ENCODE measurements around the gene DHDDS. TPM values are rescaled to one million over a fixed set of nuclear protein-coding genes. Genes with fewer than 3 reads are reported as not detected.

Gene DHDDS
- total RNA-seq, 2 experiments from 2014 or later = 39.0 to 45.1 TPM

DNA sequence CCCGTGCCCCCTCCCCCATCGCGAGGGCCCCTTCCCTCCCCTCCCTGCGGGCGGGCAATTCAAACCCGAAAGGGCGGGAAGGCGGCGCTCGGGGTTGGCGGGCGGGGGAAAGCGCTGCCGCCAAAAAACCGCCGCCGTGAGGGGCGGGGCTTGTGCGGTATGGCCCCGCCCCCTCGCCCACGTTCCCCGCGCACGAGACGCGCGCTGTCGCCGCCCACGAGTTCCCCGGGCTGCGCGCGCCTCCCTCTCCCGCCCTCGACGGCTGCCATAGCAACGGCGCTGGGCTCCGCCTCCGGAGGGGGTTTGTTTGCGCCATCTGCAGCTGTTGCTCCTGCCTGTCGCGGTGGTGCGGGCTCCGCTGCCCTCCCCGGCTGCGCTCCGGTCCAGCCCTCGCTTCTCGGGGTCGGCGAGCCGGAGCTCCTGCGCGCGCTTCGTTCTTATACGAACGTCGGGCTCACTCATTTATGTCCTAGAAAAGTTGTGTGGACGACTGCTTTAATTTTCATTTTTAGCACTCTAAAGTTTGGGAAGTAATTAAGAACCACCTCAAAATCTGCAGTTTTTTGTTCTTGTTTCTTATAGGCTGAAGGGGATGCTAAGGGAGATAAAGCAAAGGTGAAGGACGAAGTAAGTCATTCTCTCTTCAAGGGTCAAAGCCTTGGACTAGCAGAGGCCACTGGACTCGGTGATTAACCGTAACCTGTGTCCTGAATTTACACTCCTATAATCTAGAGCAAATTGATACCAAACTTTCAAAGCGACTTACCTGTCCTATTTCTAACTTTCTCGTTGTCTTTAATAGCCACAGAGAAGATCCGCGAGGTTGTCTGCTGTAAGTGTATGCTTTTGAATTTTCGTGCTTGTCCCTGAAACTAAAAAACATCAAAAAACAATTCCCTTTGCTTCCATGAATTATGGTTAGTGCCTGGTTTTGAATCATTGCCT, 41.1 kb downstream of the DHDDS start:
- POLR2A ChIA-PET = no interaction called here
- Histone ChIP-seq H3K4me1 (ENCODE audit: insufficient read depth, low read length, poor library complexity, severe bottlenecking) (peaks cover 61% of the 10 kb centered on the region), H3K4me2 (ENCODE audit: low read length) (peak overlapping the region; percentile 89), H3K27ac (ENCODE audit: low read depth, low read length, poor library complexity, severe bottlenecking) (peak overlapping the region; percentile 95), H3K9me3 (ENCODE audit: low read length) (no peaks in the 10 kb centered on the region), H3K36me3 (ENCODE audit: insufficient read depth, low read length) (peaks cover 68% of the 10 kb centered on the region), H4K20me1 (ENCODE audit: insufficient read depth, low read length) (peaks cover 18% of the 10 kb centered on the region), H3K79me2 (ENCODE audit: insufficient read depth, low read depth, low read length) (peaks cover 20% of the 10 kb centered on the region), H3K9me2 (ENCODE audit: insufficient read depth, low read length) (no peaks in the 10 kb centered on the region), H3K4me3 (ENCODE audit: low read depth, low read length, poor library complexity, severe bottlenecking) (peak overlapping the region; percentile 96), H2AFZ (ENCODE audit: low read length) (no peak overlapping the region)
- intact Hi-C loops (cut with micrococcal nuclease; ENCODE audit: unreplicated experiment) = loop anchor here (1.0 to 5.0 kb wide), 4 partner anchors 27 to 186 kb away; no protein-coding TSS in a partner anchor
- no peak for TF ChIP-seq EZH2phosphoT487 (IDR thresholded peaks at IDR 0.05; ENCODE audit: borderline replicate concordance, low read depth, low read length)
- TF ChIP-seq, protein P1, sequence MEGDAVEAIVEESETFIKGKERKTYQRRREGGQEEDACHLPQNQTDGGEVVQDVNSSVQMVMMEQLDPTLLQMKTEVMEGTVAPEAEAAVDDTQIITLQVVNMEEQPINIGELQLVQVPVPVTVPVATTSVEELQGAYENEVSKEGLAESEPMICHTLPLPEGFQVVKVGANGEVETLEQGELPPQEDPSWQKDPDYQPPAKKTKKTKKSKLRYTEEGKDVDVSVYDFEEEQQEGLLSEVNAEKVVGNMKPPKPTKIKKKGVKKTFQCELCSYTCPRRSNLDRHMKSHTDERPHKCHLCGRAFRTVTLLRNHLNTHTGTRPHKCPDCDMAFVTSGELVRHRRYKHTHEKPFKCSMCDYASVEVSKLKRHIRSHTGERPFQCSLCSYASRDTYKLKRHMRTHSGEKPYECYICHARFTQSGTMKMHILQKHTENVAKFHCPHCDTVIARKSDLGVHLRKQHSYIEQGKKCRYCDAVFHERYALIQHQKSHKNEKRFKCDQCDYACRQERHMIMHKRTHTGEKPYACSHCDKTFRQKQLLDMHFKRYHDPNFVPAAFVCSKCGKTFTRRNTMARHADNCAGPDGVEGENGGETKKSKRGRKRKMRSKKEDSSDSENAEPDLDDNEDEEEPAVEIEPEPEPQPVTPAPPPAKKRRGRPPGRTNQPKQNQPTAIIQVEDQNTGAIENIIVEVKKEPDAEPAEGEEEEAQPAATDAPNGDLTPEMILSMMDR (conservative IDR thresholded peaks at IDR 0.05; ENCODE audit: low read length) = no peak
- peak; percentile 96 for DNase-seq (ENCODE audit: low spot score)
- CTCF ChIA-PET (ENCODE audit: unreplicated experiment) = no interaction called here
- no TSS peak for BruUV-seq (replicated peaks)

DNA sequence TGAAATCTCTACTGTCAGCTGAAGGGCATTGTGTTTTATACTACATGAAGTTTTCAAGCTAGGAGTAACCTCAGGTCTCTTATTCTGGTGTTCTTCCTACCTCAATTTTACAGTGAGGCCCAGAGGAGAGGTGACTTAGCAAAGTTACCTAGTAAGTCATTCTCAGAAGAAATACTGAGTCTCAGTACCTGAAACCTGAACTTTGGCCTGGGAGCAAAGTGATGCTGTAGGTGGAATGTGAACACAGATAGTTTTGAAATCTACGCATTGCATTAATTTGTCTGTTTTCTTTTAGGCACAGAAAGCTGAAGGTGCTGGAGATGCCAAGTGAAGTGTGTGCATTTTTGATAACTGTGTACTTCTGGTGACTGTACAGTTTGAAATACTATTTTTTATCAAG, 42.7 kb downstream of the DHDDS start:
- Histone ChIP-seq H3K4me3 (ENCODE audit: low read depth, low read length, poor library complexity, severe bottlenecking) (peak overlapping the region; percentile 96), H3K27ac (ENCODE audit: low read depth, low read length, poor library complexity, severe bottlenecking) (no peak overlapping the region), H3K9me3 (ENCODE audit: low read length) (no peaks in the 10 kb centered on the region), H3K79me2 (ENCODE audit: insufficient read depth, low read depth, low read length) (peaks cover 20% of the 10 kb centered on the region), H3K9me2 (ENCODE audit: insufficient read depth, low read length) (no peaks in the 10 kb centered on the region), H2AFZ (ENCODE audit: low read length) (no peak overlapping the region), H4K20me1 (ENCODE audit: insufficient read depth, low read length) (peaks cover 18% of the 10 kb centered on the region), H3K4me1 (ENCODE audit: insufficient read depth, low read length, poor library complexity, severe bottlenecking) (peaks cover 55% of the 10 kb centered on the region), H3K36me3 (ENCODE audit: insufficient read depth, low read length) (peaks cover 54% of the 10 kb centered on the region), H3K4me2 (ENCODE audit: low read length) (peak overlapping the region; percentile 83)
- no TSS peak for BruUV-seq (replicated peaks)
- ChIA-PET CTCF (ENCODE audit: unreplicated experiment) (no interaction called here), POLR2A (interaction anchor here (0.6 to 1.1 kb wide), 3 partner anchors 17 to 1603 kb away, joined by 3 to 5 read pairs (median 3); partner anchors contain the start of gene DHDDS)
- intact Hi-C loops (cut with micrococcal nuclease; ENCODE audit: unreplicated experiment) = loop anchor here (5.0 kb wide), 1 partner anchor 188 kb away; no protein-coding TSS in a partner anchor
- no peak for DNase-seq (ENCODE audit: low spot score)
- TF ChIP-seq, protein P1 (conservative IDR thresholded peaks at IDR 0.05; ENCODE audit: low read length) = no peak
- no peak for TF ChIP-seq EZH2phosphoT487 (IDR thresholded peaks at IDR 0.05; ENCODE audit: borderline replicate concordance, low read depth, low read length)
